RCC 7860 (cell line): ENCODE results near the gene PMIS2.

Experiments
- DNase-seq: peaks from one replicate; pipeline ENCODE4 v3.0.0-alpha.2; 2015; ENCODE audit warnings: low spot score
- FAIRE-seq: peaks from 2 replicates; lab custom pipeline; 2012; peaks lifted over from hg19 to GRCh38; lab: Jason Lieb, UNC

Gene PMIS2

DNA sequence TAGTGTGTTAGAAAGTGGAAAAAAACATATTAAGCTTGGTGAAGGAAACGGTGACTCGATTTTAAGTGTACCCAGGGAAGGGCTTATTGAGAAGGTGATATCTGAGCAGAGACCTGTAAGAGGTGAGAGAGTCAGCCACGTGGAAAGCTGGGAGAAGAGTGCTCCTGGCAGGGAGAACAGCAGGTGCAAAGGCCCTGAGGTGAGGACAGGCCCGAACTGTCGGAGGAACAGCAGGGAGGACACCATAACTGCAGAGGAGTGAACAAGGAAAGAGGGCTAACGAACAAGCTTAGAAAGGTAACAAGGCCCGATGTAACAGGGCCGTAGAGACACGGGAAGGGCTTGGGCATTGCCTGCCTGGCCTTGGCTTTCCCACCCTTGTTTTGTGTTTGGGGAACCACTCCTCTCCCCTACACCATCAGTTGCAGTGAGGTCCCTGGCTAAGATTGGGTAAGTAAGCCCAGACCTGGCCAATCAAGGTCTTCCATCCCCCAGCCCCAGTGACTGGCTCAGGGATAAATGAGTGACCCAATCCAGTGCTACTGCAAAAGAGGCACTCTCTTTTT lies 29.9 kb upstream of the PMIS2 start:
- DNase-seq = no peak
- FAIRE-seq = no peak

GRCh38 chr19:35556846-35557538 lies 29.0 kb upstream of the PMIS2 start:
- DNase-seq = no peak

GRCh38 chr19:35557539-35558399 lies 28.2 kb upstream of the PMIS2 start:
- FAIRE-seq (no peak), DNase-seq (no peak)

More at GRCh38 chr19:35556846-35557538, 29.0 kb upstream of the PMIS2 start:
- no peak for FAIRE-seq

DNA sequence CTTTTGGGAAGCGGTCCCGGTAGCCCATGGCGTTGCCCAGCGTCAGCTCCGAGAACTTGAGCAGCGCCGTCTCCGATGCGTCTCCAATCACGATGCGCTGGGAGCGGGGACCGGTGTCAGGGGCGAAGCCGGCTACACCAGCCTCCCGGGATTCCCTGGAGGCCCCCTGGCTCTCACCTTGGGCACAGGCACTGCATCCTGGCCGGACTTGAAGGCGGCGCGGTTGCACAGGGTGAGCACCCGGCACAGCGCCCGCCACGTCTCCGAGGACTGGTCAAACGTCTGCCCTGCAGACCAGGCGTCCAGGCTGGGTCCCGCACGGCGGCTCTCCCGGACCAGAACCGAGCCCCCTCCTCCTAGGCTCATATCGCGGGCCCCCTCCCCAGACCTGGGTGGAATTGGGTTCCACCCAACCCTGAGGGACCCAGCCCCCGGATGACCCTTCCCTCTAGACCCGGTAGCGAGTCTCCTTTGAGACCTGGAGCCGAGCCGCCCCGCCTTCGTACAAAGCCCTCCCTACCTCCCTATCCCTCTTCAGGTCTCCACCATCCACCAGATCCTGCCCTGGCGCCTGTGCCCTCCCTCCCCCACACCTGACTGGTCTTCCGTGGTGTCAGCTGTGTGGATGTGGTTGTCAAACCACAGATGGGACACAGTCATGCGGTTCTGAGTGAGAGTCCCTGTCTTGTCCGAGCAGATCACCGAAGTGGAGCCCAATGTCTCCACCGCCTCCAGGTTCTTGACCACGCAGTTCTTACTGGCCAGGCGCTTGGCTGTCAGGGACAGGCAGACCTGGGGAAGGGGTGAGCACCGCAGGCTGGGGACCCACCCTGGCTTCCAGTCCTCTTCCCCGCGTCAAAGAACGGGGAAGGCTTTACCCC lies 27.3 kb upstream of the PMIS2 start:
- FAIRE-seq (no peak), DNase-seq (no peak)

DNA sequence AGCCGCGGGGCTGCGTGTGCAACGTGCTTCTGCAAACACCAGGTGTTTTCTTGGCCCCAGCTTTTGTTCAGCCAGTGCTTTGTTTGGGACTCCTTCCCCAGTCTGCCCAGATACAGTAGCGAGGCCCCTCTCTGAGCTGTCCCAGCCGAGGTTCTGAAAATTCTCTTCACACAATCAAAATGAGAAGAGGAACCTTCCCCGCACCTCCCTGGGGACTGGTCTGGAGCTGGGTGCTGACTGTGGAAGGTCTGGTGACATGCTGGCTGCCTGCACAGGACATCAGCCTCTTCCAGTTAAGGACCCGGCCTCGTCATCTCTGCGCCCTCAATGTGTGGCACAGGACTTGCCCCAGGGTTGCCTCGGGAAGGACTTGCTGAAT lies 26.7 kb upstream of the PMIS2 start:
- DNase-seq (no peak), FAIRE-seq (no peak)

DNA sequence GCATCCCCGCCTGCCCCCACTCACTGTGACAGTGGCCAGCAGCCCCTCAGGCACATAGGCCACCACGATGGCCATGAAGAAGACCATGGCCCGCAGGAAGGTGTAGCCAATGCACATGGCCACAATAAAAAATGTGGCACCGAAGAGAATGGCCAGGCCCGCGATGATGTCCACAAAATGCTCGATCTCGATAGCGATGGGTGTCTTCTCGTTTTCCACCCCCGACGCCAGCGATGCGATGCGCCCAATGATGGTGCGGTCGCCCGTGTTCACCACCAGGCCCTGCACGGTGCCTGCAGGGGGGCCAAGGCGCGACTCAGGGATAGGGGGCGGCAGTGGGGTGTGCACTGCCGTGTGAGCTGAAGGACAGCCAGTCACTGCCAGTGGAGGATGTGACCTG lies 26.2 kb upstream of the PMIS2 start:
- FAIRE-seq (no peak), DNase-seq (no peak)

DNA sequence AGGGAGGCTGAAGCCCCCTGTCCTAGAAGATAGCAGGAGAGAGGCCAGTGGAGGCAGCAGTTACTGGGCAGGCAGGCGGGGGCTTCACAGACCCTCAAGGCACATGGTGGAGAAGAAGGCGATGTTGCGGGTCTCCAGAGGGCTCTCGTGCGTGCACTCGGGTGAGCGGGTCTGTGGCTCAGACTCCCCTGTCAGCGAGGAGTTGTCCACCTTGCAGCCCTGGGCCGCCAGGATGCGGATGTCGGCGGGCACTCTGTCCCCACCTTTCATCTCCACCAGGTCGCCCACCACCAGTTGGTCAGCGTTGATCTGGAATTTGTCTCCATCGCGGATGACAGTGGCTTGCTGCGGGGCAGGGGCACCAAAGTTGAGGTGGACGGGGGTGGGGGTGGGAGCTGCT lies 25.7 kb upstream of the PMIS2 start:
- FAIRE-seq = no peak

DNA sequence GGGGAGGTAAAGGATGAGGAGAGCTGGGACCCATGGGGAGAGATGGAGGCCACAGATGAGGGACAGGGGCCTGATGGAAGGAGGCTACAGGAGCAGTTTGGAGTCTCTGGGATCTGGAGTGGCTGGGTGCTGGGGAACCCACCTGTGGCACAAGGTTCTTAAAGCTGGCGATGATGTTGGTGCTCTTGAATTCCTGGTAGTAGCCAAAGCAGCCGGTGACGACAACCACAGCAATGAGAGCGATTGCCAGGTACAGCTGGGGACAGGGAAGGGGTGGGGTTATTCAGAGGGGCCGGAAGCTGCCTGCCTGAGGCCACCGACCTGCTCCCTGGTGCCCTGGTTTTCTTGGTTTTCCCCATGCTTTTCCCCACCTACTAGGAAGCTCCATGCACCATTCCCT lies 25.3 kb upstream of the PMIS2 start:
- FAIRE-seq = no peak
- DNase-seq = no peak

More for the DNA sequence above, 25.7 kb upstream of the PMIS2 start:
- no peak for DNase-seq

DNA sequence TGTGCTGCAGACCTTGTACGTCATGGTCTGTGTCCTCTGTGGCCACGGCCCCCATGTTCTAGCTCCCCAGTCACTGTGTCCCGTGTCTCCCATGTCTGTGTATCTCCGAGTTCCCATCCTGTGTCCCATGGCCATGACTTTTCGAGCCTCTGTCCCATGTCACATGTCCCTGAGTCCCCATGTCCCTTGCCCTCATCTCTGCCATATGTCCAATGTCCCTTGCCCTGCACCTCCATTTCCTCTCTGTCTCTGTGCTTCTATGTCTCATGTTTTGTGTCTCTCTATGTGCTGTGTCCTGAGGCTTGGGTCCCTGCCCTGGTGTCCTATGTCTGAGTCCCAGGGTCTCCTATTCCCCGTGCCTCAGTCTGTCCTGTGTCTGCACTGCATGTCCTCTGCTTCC lies 24.5 kb upstream of the PMIS2 start:
- no peak for DNase-seq
- FAIRE-seq = no peak

- DNase-seq (no peak), FAIRE-seq (no peak)
These were observed 23.6 kb upstream of the PMIS2 start for GRCh38 chr19:35562336-35562735.

DNA sequence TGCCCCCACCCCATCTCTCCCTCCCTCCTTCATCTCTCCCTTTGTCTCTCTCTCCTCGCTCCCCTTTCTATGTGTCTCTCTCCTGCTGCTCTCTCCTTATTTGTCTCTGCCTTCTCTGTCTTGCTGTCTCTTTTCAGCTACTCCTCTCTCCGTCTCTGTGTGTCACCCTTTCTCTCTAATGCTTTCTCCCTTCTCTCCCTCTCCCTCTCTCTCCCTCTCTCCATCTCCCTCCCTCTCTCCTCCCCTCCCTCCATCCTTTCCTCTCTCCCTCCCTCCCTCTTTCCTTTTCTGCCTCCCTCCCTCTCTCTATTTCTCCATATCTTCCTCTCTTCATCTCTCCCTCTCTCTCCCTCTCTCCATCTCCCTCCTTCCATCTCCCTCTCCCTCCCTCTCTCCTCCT lies 23.2 kb upstream of the PMIS2 start:
- FAIRE-seq (no peak), DNase-seq (no peak)

DNA sequence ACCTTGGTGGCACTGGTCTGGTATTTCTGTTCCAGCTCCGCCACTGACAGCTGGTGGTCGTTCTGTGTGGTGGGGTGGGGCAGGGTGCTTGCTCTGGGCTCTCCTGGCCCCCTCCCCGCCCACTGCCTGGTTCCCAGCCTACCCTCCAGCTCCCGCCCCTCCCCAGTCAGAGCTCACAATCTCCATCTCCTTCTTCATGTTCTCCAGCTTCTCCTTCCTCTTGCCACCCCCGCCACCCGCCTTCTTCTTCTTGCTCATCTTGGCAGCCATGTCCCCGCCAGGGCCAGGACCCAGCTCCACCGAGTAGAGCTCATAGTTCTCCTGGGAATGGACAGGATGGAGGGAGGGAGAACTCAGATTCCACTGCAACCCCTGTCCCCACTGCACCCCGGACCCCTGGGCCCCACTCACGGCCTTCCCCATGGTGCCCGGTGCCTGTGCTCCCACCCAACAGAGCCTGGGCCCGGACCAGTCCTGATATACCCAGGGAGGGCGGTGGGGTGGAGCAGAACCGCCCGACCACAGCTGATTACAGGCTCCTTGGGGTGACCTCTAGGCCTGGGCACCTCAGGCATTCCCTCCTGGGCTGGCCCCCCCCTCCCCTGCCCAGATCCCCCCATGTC lies 22.7 kb upstream of the PMIS2 start, which contains the start of gene ATP4A:
ATP4A (minus strand) TSS at position 452 of the 623 bp plus-strand sequence; CDS start at position 423, 29 bp downstream.
- FAIRE-seq (no peak), DNase-seq (no peak)

GRCh38 chr19:35565016-35565856 lies 20.7 kb upstream of the PMIS2 start:
- DNase-seq (no peak), FAIRE-seq (no peak)

GRCh38 chr19:35566738-35567137 lies 19.2 kb upstream of the PMIS2 start:
- FAIRE-seq (no peak), DNase-seq (no peak)

- no peak for FAIRE-seq
- no peak for DNase-seq
These were observed 16.6 kb upstream of the PMIS2 start for GRCh38 chr19:35569281-35569781.

DNA sequence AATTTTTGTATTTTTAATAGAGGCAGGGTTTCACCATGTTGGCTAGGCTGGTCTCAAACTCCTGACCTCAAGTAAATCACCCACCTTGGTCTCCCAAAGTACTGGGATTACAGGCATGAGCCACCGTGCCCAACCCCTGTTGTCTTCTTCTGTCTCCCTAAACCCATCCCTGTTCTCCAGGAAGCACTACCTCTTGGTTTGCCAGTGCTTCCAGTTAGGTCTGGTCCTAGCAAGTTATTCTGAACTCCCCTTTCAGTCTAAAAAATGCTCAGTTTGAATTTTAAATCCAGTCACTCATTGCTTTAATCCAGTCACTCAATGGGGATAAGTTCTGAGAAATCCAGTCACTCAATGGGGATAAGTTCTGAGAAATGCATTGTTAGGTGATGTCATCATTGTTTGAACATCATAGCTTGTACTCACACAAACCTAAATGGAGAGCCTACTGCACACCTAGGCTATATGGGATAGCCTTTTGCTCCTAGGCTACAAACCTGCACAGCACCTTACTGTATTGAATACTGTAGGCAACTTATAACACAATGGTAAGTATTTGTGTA lies 14.5 kb upstream of the PMIS2 start:
- FAIRE-seq (no peak), DNase-seq (no peak)

DNA sequence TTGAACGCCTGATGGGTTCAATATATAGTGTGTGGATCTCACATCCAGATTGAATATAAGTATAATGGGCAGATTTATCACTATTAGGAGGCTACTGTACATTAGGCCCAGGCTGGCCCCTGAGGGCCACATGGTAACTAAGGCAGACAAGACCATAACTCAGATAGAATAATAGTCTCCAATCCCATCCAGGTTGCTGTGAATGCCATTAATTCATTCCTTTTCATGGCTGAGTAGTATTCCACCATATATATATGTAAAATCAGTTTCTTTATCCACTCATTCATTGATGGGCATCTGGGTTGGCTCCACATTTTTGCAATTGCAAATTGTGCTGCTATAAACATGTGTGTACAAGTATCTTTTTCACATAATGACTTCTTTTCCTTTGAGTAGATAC lies 8.1 kb upstream of the PMIS2 start:
- no peak for DNase-seq
- FAIRE-seq = no peak

DNA sequence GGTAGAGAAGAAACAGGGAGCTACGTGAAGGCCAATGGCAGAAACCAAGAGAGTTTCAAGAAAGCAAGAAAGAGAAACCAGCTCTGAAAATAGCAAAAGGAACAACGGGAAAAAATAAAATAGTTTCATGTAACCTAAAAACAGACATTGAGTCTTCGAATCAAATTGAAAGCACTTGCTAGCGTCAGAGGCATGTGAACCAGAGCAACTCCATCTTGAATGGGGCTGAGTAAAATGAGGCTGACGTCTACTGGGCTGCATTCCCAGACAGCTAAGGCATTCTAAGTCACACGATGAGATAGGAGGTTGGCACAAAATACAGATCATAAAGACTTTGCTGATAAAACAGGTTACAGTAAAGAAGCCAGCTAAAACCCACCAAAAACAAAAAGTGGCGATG lies 7.3 kb upstream of the PMIS2 start:
- no peak for FAIRE-seq

GRCh38 chr19:35582760-35583159 lies 3.2 kb upstream of the PMIS2 start:
- FAIRE-seq (no peak), DNase-seq (no peak)

More for the DNA sequence above, 7.3 kb upstream of the PMIS2 start:
- no peak for DNase-seq
